Cerebellar nuclear complex (tissue), 1 donor: ENCODE results near the gene KIAA2012.

Experiments
- DNase-seq, 2 experiments: peaks; one replicate each; lab custom pipeline; 2025; lab: John Stamatoyannopoulos, UW

The KIAA2012 gene

DNA sequence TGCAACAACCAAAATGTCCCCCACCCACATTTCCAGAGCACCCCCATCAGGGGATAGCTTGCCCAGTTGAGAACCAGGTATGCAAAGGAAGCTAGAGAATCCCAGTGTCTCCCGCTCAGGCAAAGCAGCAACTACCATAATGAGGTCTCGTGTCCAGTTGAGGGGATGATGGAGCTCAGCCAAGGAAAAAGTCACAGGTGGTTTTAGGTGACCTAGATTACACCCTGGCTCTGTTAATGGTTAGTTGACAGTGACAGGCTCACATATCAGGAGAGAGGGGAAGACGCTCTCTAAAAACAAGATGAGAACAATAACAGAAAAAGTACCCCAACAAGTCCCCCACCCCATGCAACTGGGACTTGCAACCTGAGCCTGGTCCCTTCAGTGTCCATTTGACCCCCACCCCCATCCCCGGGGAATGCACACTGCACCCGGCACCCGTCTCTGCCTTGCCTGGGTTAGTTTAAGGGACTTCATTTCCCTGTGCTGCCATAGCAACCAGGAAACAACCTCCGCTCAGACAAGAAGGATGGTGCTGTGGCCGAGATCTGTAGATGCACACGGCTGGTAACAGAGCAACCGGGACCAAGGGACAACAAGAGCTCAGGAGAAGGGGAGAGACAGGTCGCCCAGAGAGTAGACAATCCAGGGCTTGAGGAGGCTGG, at the start of gene KIAA2012:
Gene KIAA2012 (plus strand): TSS at position 519 of the 665 bp plus-strand sequence. CDS start 373 bp downstream, outside the sequence.
- DNase-seq = peak; percentile 31 to 50

DNA sequence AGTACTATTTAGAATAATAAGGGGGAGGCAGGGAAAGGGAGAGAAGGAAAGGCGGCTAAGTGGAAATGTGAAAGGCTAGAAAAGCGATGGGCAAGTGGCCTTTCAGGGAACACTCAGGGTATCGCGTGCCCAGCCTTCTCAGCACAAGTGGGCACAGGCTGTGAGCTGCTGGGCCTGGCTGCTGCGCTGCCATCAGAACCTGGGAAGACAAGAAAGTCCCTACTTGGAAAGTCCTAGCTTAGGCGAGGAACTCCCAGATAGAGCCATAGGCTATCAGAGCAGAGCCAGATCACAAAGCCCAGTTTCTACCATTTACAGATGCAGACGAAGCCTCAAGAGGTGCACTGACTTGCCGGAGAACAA, 49.2 kb upstream of the KIAA2012 start:
- no peak for DNase-seq

DNA sequence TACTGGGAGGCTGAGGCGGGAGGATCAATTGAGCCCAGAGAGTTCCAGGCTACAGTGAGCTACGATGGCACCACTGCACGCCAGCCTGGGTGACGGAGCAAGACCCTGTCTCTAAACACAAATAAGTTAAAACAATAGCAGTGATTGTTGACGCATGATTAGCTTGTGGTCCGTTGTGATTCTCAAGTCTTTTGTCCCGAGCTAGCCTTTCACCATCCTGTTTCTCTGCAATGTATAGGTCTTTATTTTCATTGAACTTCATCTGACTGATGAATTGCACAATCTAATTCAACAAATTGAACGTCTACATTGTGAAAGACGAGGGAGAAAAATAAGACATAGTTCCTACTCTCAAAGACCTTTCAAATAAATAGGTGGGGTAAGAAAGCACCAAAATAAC, 48.2 kb upstream of the KIAA2012 start:
- no peak for DNase-seq

DNA sequence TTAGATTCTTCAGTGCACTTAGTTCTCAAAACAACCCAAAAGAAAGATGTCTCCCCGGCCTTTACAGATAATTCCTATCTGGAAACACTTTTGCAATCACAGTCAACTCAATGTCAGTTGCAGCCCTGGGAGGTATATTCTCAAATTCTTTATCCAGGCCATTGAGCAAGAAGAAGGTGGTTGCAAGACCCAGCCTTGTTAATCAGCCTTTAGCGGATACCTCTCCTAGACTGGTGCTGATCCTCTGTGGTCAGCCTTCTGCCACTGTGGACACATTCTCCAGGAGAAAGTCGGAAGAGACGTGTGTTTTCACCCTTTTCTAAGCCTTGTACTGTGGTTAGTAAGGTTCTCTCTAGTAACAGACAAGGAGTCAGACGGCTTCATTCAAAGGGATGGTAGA, 47.2 kb upstream of the KIAA2012 start:
- no peak for DNase-seq

DNA sequence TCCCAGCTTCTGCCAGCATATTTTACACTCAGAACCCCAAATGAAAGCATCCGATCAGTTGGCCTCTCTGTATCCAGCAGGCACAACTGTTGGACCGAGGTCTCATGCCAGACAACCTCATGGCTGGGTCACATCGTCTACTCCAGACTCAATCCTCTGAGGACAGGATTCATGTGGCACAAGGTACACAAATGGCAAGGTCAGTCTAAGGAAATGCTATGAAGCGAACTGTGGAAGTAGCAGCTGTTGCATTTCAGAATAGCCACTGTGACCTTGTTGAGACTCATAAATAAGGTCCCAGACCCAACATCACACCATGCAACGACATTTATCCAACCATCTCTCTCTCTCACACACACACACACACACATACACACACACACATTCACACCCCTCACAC, 46.5 kb upstream of the KIAA2012 start:
- DNase-seq = no peak

DNA sequence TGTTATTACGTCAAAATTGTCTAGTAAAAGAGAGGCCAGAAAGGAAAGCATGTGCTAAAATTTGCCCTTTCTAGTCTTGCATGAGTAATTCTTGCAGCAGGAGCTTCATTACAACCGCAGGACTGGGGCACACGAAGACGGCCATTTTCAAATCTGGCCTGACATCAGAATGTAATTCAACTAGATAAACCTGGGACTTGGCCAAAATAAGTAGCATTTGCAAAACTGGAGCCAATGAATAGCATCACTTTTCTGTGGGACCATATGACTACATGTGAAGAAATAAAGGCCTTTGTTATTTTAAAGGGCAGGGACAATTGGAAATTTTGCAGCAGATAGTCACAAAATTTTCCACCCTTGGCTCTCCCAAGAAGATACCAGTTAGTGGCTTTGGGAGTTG, 42.4 kb upstream of the KIAA2012 start:
- DNase-seq = no peak

DNA sequence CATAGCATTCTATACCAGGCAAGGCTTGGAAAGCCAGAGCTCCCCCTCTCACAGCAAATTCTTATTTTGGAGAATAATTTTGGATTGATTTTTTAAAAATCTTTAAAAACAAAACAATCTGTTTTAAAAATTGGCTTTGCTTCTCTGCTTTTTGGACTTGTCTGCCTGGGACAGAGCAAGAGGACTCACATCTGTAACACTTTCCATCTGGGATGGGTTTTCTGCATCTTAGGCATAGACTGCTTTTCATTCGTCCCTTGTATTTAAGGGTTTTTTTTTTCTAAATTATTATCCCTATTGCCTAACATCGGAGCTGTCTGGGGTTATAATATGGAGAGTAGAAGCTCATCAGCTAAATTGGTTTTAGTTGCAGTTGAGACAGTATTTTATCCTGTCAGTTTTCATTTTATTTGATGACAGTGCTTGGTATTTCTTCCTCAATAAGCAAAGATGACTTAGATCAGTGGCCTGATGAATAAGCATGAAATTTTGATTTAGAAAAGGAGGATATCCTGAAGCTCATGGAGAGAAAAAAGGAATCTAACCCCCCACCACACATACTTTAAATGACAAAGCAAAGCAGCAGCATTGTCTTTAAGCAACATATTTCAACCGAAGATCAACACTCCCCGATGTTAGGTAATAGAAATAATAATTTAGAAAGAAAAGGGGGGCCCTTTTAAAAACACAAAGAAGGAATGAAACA, 41.7 kb upstream of the KIAA2012 start:
- no peak for DNase-seq

DNA sequence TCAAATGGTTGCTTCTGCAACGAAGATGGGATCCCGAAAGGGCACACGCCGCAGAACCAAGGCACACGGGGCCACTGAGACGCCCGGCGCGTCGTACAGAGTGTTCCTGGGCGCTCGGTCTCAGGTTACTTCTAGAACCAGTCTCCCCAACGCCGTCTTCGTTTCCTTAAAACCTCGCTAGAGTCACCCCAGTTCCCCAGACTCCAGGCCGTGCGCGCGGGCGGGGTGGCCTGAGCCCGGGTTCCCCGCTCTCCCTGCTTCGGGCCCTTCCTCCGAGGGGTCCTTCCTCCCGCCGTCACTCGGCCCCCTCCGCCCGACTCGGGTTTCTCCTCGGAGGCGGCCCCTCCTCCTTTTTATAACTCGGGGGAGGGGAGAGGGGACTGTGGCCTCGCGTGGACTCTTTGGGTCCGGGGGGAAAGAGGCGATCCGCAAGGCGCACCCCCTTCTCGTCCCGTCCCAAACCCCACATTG, 40.2 kb upstream of the KIAA2012 start:
- DNase-seq = no peak

DNA sequence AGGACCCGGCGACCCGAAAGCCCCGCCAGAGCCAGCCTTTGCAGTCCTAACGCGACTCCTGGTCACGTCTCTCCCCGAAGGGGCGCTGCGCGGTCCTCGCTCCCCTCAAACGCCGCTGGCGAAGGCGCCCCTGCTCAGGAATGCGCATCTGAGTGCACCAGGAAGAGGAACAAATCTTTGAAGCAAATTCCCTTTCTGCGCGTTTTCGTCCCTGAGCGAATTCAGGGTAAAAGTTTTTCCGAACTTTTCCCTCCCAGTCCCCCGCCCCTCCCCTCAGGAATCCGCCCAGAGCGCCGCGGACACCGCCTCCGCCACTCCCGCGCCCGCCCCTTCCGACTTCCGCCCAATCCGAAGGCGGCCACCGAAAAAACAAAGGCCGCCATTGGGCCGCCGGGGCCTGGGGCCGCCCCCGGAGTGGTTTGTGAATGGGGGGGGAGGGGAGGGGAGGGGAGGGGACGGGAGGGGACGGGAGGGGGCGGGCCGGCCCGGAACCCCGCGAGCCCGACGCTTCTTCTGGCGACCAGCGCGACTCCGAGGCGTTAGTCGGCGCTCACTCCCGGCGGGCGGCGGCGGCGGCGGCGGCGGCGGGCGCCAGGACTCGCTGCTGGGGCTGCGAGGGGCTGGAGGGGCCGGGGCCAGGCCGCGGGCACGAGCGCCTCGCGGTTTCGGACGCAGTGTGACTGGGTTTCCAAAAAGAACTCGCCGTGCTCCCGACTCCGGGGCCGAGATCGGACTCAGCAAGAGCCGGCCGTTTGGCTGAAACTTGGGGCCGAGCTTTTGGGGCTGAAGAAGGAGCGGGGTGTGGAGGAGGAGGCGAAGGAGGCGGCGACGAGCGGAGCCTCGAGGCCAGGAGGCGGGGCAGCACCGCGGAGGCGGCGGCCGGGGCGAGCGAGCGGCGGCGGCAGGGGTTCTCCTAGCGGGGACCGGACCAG, 39.5 kb upstream of the KIAA2012 start, which contains the start of gene FZD7:
Gene FZD7 (plus strand): TSS at position 539 of the 932 bp plus-strand sequence. CDS start 793 bp downstream, outside the sequence.
- peak; percentile 73 to 82 for DNase-seq

DNA sequence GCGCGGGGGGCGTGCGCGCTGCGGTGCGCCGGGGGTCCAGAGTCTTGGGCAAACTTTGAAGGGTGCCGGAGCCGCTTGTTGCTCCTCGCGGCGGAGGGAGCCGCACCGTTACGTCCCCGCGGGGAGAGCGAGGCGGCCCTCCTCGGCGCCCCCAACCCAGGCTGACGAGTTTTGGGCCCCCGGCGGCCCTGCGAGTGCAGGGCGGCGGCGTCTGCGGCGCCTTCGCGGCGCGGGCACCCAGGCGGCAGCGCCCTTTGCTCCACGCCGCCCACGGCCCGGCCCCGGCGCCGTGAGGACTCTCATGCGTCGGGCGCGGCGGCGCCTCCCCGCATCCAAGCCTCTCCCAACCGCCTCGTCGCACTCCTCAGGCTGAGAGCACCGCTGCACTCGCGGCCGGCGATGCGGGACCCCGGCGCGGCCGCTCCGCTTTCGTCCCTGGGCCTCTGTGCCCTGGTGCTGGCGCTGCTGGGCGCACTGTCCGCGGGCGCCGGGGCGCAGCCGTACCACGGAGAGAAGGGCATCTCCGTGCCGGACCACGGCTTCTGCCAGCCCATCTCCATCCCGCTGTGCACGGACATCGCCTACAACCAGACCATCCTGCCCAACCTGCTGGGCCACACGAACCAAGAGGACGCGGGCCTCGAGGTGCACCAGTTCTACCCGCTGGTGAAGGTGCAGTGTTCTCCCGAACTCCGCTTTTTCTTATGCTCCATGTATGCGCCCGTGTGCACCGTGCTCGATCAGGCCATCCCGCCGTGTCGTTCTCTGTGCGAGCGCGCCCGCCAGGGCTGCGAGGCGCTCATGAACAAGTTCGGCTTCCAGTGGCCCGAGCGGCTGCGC, 38.6 kb upstream of the KIAA2012 start:
- DNase-seq = no peak

DNA sequence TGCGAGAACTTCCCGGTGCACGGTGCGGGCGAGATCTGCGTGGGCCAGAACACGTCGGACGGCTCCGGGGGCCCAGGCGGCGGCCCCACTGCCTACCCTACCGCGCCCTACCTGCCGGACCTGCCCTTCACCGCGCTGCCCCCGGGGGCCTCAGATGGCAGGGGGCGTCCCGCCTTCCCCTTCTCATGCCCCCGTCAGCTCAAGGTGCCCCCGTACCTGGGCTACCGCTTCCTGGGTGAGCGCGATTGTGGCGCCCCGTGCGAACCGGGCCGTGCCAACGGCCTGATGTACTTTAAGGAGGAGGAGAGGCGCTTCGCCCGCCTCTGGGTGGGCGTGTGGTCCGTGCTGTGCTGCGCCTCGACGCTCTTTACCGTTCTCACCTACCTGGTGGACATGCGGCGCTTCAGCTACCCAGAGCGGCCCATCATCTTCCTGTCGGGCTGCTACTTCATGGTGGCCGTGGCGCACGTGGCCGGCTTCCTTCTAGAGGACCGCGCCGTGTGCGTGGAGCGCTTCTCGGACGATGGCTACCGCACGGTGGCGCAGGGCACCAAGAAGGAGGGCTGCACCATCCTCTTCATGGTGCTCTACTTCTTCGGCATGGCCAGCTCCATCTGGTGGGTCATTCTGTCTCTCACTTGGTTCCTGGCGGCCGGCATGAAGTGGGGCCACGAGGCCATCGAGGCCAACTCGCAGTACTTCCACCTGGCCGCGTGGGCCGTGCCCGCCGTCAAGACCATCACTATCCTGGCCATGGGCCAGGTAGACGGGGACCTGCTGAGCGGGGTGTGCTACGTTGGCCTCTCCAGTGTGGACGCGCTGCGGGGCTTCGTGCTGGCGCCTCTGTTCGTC, 37.7 kb upstream of the KIAA2012 start:
- DNase-seq = peak in 1 of 2 experiments; percentile 68

DNA sequence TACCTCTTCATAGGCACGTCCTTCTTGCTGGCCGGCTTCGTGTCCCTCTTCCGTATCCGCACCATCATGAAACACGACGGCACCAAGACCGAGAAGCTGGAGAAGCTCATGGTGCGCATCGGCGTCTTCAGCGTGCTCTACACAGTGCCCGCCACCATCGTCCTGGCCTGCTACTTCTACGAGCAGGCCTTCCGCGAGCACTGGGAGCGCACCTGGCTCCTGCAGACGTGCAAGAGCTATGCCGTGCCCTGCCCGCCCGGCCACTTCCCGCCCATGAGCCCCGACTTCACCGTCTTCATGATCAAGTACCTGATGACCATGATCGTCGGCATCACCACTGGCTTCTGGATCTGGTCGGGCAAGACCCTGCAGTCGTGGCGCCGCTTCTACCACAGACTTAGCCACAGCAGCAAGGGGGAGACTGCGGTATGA, 37.1 kb upstream of the KIAA2012 start:
- no peak for DNase-seq

DNA sequence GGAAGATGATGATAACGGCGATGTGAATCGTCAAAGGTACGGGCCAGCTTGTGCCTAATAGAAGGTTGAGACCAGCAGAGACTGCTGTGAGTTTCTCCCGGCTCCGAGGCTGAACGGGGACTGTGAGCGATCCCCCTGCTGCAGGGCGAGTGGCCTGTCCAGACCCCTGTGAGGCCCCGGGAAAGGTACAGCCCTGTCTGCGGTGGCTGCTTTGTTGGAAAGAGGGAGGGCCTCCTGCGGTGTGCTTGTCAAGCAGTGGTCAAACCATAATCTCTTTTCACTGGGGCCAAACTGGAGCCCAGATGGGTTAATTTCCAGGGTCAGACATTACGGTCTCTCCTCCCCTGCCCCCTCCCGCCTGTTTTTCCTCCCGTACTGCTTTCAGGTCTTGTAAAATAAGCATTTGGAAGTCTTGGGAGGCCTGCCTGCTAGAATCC, 36.4 kb upstream of the KIAA2012 start:
- DNase-seq = peak; percentile 7 to 47

DNA sequence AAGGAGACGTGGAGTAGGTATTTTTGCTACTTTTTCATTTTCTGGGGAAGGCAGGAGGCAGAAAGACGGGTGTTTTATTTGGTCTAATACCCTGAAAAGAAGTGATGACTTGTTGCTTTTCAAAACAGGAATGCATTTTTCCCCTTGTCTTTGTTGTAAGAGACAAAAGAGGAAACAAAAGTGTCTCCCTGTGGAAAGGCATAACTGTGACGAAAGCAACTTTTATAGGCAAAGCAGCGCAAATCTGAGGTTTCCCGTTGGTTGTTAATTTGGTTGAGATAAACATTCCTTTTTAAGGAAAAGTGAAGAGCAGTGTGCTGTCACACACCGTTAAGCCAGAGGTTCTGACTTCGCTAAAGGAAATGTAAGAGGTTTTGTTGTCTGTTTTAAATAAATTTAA, 36.0 kb upstream of the KIAA2012 start:
- DNase-seq = no peak

DNA sequence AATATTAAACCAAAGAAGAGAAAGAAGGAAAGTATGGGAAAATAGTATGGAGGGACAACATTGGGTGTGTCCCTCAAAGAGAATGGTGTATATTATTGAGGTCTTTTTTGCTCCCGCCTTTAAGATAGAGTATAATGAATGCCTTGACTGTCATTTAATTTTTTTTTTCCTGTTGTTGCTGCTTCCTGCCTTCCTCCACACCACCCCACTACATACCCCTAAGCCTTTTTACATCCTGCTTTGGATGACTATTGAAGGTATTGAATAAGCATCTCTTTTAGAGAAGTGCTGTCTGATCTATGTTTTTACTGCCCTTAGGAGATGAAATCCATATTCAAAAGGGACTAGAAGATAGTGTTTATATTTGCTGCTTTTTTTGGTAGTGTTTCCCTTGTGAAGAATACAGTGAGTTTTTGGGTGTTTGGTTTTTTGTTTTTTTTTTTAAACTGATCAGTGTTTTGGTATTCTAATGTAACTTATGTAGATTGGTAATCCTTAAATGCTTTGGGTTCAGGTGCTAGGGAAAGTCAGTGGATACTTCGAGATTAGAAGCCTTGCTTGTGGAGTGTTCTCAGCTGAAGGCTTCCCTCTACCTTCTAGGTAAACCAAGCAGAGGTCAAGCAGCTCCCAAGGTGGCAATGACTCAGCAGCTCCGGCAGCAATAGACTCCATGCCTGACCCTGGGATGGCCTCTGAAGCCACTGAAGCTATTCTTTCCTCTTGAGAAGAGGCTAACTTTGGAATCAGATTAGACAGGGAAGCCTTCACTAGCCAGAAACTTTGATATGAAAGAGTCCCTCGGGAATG, 34.4 kb upstream of the KIAA2012 start:
- DNase-seq = no peak

DNA sequence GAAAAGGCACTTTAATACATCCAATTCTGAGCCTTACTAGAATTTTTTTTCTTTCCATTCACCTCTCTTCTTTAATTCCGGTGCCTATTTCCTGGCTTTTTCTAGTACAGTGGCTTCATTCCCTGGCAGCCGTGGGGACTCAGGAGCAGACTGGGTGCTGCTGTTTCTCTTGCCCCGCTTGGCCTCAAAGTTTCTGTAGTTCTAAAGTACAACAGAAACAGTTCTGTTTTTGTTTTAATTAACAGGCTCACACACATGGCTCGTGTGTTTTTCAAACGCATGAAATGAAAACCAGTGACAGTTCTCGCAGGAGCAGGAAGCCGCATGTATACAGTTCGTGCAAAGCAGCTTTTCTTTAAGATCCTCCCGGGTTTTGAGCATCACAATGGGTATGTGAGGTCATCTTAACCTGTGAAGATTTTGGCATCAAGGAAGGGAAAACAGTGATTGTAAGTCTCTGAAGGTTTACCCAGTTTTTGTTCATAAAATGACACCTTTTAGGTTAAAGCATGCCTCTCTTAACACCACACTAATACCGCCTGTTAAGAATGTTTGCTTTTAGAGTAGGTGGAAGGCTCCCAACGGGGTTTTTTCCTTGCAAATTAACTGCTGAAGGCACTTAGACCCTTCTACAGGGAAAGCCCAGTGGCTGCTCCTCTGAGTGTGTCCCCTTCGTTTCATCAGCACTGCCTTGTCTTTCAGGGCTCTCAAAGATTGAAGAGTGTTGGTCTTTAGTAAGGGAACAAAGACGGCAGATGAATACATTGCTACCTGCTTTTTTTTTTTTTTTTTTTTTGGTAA, 33.6 kb upstream of the KIAA2012 start:
- DNase-seq = no peak

DNA sequence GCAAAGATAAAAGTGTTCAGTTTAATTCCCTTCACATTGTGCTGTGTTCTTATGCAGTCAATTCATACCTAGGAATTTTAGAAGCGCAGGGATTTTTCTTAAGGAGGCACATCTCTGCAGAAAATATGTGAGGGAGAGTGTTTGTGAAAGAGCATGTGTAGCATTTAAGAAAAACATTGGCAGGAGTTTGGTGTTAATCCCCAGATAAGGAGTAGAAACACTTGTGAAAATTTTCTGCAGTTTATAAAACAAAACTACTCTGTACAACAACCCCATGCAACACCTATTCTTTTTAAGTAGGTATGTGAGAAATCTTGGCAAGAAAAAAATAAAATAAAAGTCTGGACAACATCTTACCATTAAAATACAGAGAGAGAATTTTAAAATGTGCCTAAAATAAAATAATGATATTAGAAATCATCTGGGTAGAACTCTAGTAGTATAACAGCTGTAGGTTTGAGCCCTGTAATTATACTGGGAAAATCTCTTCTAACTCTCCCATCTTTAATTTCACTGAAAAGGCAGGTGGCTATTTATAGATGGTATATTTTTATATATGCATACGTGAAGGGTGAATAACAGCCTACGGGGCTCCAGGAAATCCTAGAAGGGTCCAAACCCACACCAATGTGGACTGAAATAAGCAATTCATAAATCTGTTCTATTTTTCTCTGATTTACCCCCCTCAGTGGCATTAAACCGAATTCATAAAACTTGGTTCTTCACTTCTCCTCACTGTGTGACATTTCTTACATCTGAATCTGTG, 32.8 kb upstream of the KIAA2012 start:
- DNase-seq = no peak

DNA sequence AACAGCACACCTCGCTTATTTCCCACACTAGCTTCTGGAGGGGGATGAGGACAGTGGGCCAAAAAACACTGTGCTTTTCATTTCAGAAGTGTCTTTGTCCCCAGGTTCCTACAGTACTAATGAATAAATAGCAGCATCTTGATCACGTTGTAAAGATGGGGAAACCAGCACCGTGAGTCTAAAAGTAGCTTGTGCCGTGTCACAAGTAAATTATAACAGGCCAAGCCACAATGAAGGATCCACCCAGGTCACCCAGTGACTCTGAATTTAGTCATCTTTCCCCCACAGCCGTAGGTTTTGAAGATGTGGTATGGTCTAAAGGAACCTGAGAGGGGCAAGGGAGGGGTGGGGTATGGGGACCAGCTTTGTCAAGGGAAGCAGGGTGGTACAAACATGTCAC, 30.6 kb upstream of the KIAA2012 start:
- DNase-seq = no peak
